ENCODE results near the gene C18orf63. TPM values are rescaled to one million over a fixed set of nuclear protein-coding genes. Genes with fewer than 3 reads are reported as not detected.

The C18orf63 gene
- total RNA-seq, 6 donors from 2014 or later = under 0.01 to 1.6 (median 0.22) TPM

DNA sequence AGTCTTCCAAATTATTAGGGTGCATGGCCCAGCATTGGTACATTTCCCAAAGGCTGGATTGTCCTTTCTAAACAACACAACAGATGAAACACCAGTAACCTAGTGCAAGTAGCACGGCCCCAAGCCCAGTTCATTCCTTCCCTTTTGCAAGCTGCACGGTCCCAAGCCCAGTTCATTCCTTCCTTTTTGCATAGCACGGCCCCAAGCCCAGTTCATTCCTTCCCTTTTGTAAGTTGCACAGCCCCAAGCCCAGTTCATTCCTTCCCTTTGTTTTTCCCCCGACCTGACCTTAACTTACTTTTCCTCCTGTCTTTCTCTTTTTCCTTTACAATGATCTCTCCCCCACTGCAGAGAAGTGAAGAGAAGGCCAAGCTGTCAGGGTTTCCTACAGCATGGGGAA lies 60.9 kb downstream of the C18orf63 start:
- DNase-seq (no peak), ATAC-seq (ENCODE audit: low FRiP score in 2 of 2) (no peak)
- no peaks in the 10 kb centered on the region for H3K9me3 ChIP-seq
- no peak for TF ChIP-seq POLR2AphosphoS5 (IDR thresholded peaks at IDR 0.05)
- no peak for TF ChIP-seq EP300 (IDR thresholded peaks at IDR 0.05)
- no peak for TF ChIP-seq CTCF (IDR thresholded peaks at IDR 0.05)
- TF ChIP-seq POLR2A (IDR thresholded peaks at IDR 0.05) = no peak
- H3K4me1 ChIP-seq = no peaks in the 10 kb centered on the region
- H3K36me3 ChIP-seq = no peaks in the 10 kb centered on the region
- 84 to 91% methylated on average over 4 of the region's 4 CpGs for WGBS, 2 donors
- H3K4me3 ChIP-seq = no peak overlapping the region
- no peak overlapping the region for H3K27ac ChIP-seq
- no peaks in the 10 kb centered on the region for H3K27me3 ChIP-seq

- no peak overlapping the region for H3K27ac ChIP-seq
- TF ChIP-seq EP300 (IDR thresholded peaks at IDR 0.05) (no peak), POLR2AphosphoS5 (IDR thresholded peaks at IDR 0.05) (no peak), CTCF (IDR thresholded peaks at IDR 0.05) (no peak), POLR2A (IDR thresholded peaks at IDR 0.05) (no peak)
- WGBS, 2 donors = 73 to 76% methylated on average over 1 of the region's 1 CpG
- H3K27me3 ChIP-seq = no peaks in the 10 kb centered on the region
- H3K4me1 ChIP-seq = no peaks in the 10 kb centered on the region
- H3K36me3 ChIP-seq = no peaks in the 10 kb centered on the region
- no peak overlapping the region for H3K4me3 ChIP-seq
- ATAC-seq (ENCODE audit: low FRiP score in 2 of 2) (no peak), DNase-seq (no peak)
- no peaks in the 10 kb centered on the region for H3K9me3 ChIP-seq
Observed at GRCh38 chr18:74377776-74378175, 62.1 kb downstream of the C18orf63 start.

GRCh38 chr18:74378179-74378682 lies 62.6 kb downstream of the C18orf63 start:
- H3K36me3 ChIP-seq = no peaks in the 10 kb centered on the region
- no peaks in the 10 kb centered on the region for H3K27me3 ChIP-seq
- no peaks in the 10 kb centered on the region for H3K4me1 ChIP-seq
- no peaks in the 10 kb centered on the region for H3K9me3 ChIP-seq
- no peak overlapping the region for H3K27ac ChIP-seq
- no peak overlapping the region for H3K4me3 ChIP-seq
- no peak for DNase-seq
- 54 to 57% methylated on average over 4 of the region's 4 CpGs for WGBS, 2 donors
- TF ChIP-seq EP300 (IDR thresholded peaks at IDR 0.05) = no peak
- TF ChIP-seq POLR2AphosphoS5 (IDR thresholded peaks at IDR 0.05) = peak in 1 of 2 donors; percentile 19
- ATAC-seq (ENCODE audit: low FRiP score in 2 of 2) = peak; percentile 20 to 75

GRCh38 chr18:74380916-74381315 lies 65.3 kb downstream of the C18orf63 start:
- Histone ChIP-seq H3K9me3 (no peaks in the 10 kb centered on the region), H3K27ac (no peak overlapping the region), H3K27me3 (no peaks in the 10 kb centered on the region), H3K4me1 (no peaks in the 10 kb centered on the region), H3K36me3 (no peaks in the 10 kb centered on the region), H3K4me3 (no peak overlapping the region)
- no peak for TF ChIP-seq EP300 (IDR thresholded peaks at IDR 0.05)
- no peak for TF ChIP-seq POLR2A (IDR thresholded peaks at IDR 0.05)
- TF ChIP-seq POLR2AphosphoS5 (IDR thresholded peaks at IDR 0.05) = no peak
- TF ChIP-seq CTCF (IDR thresholded peaks at IDR 0.05) = no peak
- no peak for DNase-seq
- ATAC-seq (ENCODE audit: low FRiP score in 2 of 2) = no peak
- WGBS, 2 donors = 96% methylated on average over 9 to 10 of the region's 10 CpGs

DNA sequence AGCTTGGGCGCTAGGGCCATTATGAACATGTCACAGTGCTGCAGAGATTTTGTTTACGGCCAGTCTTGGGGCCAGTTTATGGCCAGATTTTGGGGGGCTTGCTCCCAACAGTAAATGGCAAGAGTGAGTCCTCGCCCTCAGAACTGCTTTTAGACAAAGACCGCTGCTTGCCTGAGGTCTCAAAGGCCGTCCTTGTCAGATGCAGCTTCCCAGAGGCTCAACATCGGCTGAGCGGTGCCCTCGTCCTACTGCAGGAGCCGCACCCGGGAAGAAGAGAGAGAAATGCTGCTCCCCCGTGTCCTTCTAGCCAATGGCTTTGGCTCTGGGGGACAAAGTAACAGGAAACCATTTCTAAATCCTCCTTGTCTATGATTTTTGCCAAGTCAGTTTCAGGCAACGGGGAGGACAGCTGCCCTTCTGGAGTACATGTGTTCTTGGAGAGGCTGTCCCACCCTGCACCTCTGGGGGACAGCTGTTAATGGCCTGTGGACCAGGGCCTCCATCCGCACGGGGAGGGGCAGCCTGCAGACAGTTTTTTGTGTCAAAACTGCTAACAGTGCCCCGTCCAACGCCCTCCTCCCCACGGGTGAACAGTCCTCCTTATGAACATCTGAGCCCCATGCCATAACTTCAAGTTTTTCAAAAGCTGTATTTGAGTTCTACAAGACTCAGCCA lies 66.1 kb downstream of the C18orf63 start:
- H3K9me3 ChIP-seq = no peaks in the 10 kb centered on the region
- no peak for ATAC-seq (ENCODE audit: low FRiP score in 2 of 2)
- no peak for TF ChIP-seq EP300 (IDR thresholded peaks at IDR 0.05)
- no peak for TF ChIP-seq POLR2AphosphoS5 (IDR thresholded peaks at IDR 0.05)
- TF ChIP-seq POLR2A (IDR thresholded peaks at IDR 0.05) = no peak
- TF ChIP-seq CTCF (IDR thresholded peaks at IDR 0.05) = no peak
- H3K27me3 ChIP-seq = no peaks in the 10 kb centered on the region
- DNase-seq = no peak
- H3K36me3 ChIP-seq = no peaks in the 10 kb centered on the region
- WGBS, 2 donors = 92% methylated on average over 6 to 17 of the region's 17 CpGs
- no peaks in the 10 kb centered on the region for H3K4me1 ChIP-seq
- no peak overlapping the region for H3K4me3 ChIP-seq
- no peak overlapping the region for H3K27ac ChIP-seq

All from upper lobe of left lung (tissue), 6 donors.